Measurements from ENCODE around the gene ATP11A. TPM values are rescaled to one million over a fixed set of nuclear protein-coding genes. Genes with fewer than 3 reads are reported as not detected.
"Not testable (repeated sequence)": the region's sequence is repeated elsewhere in the genome, so short reads cannot be mapped to it uniquely, and the experiment has no call there.

The ATP11A gene
- total RNA-seq, 1 donor from 2014 or later = 6.1 TPM

DNA sequence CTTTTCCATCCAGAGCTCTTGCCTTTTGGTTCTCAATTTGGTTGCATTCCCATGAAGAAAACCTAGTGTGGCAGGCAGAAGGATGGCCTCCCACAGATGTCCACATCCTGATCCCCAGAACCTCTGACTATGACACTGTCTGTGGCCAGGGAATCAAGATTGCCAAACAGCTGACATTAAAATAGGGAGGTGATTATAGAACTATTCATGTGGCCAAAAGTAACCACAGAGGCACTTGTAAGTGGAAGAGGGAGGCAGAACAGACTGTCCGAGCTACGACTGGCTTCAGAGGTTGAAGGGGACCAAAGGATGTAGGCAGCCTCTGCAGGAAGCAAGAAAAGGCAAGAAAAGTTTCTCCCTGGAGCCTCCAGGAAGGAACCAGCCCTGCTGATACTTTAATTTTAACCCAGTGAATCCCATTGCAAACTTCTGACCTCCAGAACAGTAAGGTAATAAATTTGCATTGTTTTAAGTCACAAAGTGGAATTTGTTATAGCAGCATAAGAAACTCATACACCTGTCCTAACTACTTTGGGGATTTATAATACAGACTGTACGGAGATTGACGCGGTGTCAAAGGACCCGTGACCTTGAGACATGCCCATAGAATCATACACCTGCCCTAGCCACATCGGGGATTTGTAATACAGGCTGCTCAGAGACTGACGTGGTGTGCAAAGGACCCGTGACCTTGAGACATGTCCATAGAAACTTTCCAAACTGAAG lies 106.5 kb downstream of the ATP11A start:
- DNase-seq (ENCODE audit: low read depth) = no peak
- no peak for FAIRE-seq
- TF ChIP-seq, protein P1, sequence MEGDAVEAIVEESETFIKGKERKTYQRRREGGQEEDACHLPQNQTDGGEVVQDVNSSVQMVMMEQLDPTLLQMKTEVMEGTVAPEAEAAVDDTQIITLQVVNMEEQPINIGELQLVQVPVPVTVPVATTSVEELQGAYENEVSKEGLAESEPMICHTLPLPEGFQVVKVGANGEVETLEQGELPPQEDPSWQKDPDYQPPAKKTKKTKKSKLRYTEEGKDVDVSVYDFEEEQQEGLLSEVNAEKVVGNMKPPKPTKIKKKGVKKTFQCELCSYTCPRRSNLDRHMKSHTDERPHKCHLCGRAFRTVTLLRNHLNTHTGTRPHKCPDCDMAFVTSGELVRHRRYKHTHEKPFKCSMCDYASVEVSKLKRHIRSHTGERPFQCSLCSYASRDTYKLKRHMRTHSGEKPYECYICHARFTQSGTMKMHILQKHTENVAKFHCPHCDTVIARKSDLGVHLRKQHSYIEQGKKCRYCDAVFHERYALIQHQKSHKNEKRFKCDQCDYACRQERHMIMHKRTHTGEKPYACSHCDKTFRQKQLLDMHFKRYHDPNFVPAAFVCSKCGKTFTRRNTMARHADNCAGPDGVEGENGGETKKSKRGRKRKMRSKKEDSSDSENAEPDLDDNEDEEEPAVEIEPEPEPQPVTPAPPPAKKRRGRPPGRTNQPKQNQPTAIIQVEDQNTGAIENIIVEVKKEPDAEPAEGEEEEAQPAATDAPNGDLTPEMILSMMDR (IDR thresholded peaks at IDR 0.05; ENCODE audit: insufficient read depth, low read length, severe bottlenecking) = no peak
- no peaks in the 10 kb centered on the region for H3K27me3 ChIP-seq (ENCODE audit: control insufficient read depth, insufficient read depth, low read length)
- H3K36me3 ChIP-seq (ENCODE audit: control insufficient read depth, insufficient read depth, low read length) = no peaks in the 10 kb centered on the region
- no peak overlapping the region for H3K4me3 ChIP-seq (ENCODE audit: low read depth, low read length)

DNA sequence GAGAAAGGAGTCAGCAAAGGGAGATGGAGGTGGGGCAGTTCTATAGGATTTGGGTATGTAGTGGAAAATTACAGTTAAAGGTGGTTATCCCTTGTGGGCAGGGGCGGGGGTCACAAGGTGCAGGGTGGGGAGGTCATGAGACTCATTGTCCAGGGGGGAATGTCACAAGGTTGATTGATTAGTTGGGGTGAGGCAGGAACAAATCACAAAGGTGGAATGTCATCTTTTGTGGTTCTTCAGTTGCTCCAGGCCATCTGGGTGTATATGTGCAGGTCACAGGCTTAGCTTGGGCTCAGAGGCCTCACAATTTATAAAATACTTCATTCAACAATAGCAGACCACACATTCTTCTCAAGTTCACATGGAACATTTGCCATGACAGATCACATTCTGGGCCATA lies 109.6 kb downstream of the ATP11A start:
- H3K4me3 ChIP-seq (ENCODE audit: low read depth, low read length) = no peak overlapping the region
- no peaks in the 10 kb centered on the region for H3K27me3 ChIP-seq (ENCODE audit: control insufficient read depth, insufficient read depth, low read length)
- TF ChIP-seq, protein P1 (IDR thresholded peaks at IDR 0.05; ENCODE audit: insufficient read depth, low read length, severe bottlenecking) = no peak
- DNase-seq (ENCODE audit: low read depth) = no peak
- no peaks in the 10 kb centered on the region for H3K36me3 ChIP-seq (ENCODE audit: control insufficient read depth, insufficient read depth, low read length)
- no peak for FAIRE-seq

DNA sequence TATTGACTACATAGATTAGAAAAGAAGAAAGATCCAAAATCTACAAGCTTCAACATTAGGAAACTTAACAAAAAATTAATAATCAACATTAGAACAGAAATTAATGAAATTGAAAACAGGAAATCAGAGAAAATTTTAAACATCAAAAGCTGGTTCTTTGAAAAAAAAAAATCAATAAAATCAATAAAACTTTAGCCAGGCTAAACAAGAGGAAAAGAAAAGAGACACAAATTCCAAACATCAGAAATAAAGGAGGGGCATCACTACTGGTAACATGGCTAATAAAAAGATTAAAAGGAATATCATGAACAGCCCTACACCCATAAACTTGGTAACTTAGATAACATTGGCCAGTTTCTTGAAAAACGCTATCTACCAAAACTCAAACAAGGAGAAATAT lies 110.2 kb downstream of the ATP11A start:
- H3K4me3 ChIP-seq (ENCODE audit: low read depth, low read length) = no peak overlapping the region
- TF ChIP-seq, protein P1 (IDR thresholded peaks at IDR 0.05; ENCODE audit: insufficient read depth, low read length, severe bottlenecking) = no peak
- DNase-seq (ENCODE audit: low read depth) (no peak), FAIRE-seq (no peak)
- no peaks in the 10 kb centered on the region for H3K27me3 ChIP-seq (ENCODE audit: control insufficient read depth, insufficient read depth, low read length)
- H3K36me3 ChIP-seq (ENCODE audit: control insufficient read depth, insufficient read depth, low read length) = no peaks in the 10 kb centered on the region

DNA sequence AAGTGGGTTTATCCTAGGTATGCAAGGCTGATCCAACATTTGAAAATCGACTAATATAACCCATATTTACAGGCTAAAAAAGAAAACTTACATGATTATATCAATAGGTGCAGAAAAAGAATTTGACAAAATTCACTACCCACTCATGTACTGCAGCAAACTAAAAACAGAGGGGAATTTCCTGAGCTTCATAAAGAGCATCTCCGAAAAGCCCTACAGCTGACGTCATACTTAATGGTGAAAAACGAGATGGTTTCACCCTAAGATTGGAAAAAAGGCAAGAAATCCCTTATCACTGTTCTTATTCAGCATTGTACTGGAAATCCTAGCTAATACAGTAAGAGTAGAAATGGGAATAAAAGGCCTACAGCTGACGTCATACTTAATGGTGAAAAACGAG lies 111.0 kb downstream of the ATP11A start:
- DNase-seq (ENCODE audit: low read depth); H3K27me3 ChIP-seq (ENCODE audit: control insufficient read depth, insufficient read depth, low read length); H3K4me3 ChIP-seq (ENCODE audit: low read depth, low read length); H3K36me3 ChIP-seq (ENCODE audit: control insufficient read depth, insufficient read depth, low read length); FAIRE-seq: not testable (repeated sequence)

DNA sequence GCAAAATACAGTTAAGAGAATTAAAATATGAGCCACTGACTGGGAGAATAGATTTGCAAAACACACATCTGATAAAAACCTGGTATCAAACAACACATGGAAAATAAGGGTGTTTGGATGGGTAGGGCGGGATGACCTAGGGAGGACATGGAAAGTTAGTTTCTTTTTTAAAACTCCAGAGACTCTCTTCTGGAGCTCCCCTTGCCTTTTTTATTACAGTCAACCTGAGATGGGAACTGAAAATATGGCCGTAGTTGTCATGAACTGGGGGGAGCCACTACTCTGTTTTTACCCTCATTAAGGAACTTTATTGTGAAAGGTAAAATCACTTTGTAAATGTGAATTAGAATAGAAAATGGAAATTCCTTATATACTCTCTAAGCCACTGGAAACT lies 113.0 kb downstream of the ATP11A start:
- TF ChIP-seq, protein P1 (IDR thresholded peaks at IDR 0.05; ENCODE audit: insufficient read depth, low read length, severe bottlenecking) = no peak
- Histone ChIP-seq H3K36me3 (ENCODE audit: control insufficient read depth, insufficient read depth, low read length) (peaks cover 1% of the 10 kb centered on the region), H3K27me3 (ENCODE audit: control insufficient read depth, insufficient read depth, low read length) (no peaks in the 10 kb centered on the region), H3K4me3 (ENCODE audit: low read depth, low read length) (no peak overlapping the region)
- FAIRE-seq (no peak), DNase-seq (ENCODE audit: low read depth) (no peak)

DNA sequence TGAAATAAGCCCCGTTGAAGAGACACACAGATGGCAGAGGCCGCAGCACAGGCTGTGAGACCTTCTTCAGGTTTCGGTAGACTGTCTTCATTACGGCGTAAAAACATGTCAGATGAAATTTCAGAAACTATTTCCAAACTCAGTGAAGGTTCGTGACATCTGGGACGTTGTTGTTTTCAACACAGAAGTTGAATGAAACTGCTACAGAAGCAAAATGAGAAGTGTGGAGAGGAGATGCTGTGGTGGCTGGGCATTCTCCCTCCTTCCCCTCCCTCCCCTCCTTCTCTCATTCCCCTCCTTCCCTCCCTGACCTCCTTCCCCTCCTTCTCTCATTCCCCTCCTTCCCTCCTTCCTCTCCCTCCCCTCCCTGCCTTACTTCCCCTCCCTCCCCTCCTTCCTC lies 113.6 kb downstream of the ATP11A start:
- no peak for FAIRE-seq
- Histone ChIP-seq H3K36me3 (ENCODE audit: control insufficient read depth, insufficient read depth, low read length) (peaks cover 1% of the 10 kb centered on the region), H3K27me3 (ENCODE audit: control insufficient read depth, insufficient read depth, low read length) (no peaks in the 10 kb centered on the region), H3K4me3 (ENCODE audit: low read depth, low read length) (no peak overlapping the region)
- TF ChIP-seq, protein P1 (IDR thresholded peaks at IDR 0.05; ENCODE audit: insufficient read depth, low read length, severe bottlenecking) = no peak
- DNase-seq (ENCODE audit: low read depth) = no peak
